ENCODE data around the gene ZDHHC14.
"Not testable (repeated sequence)": the region's sequence is repeated elsewhere in the genome, so short reads cannot be mapped to it uniquely, and the experiment has no call there.

ZDHHC14 gene

DNA sequence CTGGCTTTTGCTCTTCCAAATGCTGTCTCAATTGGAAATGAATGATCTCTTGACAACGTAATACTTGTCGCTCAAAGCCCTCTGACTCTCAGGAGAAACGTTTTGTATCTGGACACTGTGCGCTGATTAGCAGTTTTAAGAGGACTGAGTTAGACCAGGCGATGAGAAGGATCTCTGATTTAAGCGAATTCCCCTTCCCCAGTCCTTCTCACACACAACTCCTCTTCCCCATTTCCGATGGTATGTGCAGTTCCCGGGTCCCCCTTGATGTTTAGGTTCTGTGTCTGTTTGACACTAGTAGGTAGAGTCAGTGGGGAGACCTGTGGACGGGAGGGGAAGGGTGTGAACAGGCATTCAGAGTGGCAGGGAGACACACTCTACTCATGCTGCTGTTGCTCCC lies 2.5 kb downstream of the ZDHHC14 start:
- H3K4me3 ChIP-seq (ENCODE audit: low read depth, low read length): peak overlapping the region; percentile 3
- no peak for TF ChIP-seq POLR2A (IDR thresholded peaks at IDR 0.05; ENCODE audit: extremely low read depth, insufficient read length)
- no peak for TF ChIP-seq MYC (IDR thresholded peaks at IDR 0.05; ENCODE audit: low read depth, low read length)
- TF ChIP-seq, protein P1, sequence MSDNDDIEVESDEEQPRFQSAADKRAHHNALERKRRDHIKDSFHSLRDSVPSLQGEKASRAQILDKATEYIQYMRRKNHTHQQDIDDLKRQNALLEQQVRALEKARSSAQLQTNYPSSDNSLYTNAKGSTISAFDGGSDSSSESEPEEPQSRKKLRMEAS (IDR thresholded peaks at IDR 0.05; ENCODE audit: low read depth, low read length): no peak
- TF ChIP-seq, protein P2, sequence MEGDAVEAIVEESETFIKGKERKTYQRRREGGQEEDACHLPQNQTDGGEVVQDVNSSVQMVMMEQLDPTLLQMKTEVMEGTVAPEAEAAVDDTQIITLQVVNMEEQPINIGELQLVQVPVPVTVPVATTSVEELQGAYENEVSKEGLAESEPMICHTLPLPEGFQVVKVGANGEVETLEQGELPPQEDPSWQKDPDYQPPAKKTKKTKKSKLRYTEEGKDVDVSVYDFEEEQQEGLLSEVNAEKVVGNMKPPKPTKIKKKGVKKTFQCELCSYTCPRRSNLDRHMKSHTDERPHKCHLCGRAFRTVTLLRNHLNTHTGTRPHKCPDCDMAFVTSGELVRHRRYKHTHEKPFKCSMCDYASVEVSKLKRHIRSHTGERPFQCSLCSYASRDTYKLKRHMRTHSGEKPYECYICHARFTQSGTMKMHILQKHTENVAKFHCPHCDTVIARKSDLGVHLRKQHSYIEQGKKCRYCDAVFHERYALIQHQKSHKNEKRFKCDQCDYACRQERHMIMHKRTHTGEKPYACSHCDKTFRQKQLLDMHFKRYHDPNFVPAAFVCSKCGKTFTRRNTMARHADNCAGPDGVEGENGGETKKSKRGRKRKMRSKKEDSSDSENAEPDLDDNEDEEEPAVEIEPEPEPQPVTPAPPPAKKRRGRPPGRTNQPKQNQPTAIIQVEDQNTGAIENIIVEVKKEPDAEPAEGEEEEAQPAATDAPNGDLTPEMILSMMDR (IDR thresholded peaks at IDR 0.05; ENCODE audit: low read depth, low read length): no peak
- no peak for DNase-seq (ENCODE audit: low read depth)

DNA sequence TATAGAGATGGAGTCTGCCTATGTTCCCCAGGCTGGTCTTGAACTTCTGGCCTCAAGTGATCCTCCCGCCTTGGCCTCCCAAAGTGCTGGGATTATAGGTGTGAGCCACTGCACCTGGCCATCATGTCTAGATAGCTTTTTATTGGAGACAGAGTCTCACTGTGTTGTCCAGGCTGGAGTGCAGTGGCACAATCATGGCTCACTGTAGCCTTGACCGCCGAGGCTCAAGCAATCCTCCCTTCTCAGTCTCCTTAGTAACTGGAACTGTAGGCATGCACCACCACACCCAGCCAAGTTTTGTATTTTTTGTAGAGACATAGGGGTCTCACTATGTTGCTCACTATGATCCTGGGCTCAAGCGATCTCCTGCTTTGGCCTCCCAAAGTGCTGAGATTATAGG lies 4.0 kb downstream of the ZDHHC14 start:
- H3K4me3 ChIP-seq (ENCODE audit: low read depth, low read length); DNase-seq (ENCODE audit: low read depth): not testable (repeated sequence)

DNA sequence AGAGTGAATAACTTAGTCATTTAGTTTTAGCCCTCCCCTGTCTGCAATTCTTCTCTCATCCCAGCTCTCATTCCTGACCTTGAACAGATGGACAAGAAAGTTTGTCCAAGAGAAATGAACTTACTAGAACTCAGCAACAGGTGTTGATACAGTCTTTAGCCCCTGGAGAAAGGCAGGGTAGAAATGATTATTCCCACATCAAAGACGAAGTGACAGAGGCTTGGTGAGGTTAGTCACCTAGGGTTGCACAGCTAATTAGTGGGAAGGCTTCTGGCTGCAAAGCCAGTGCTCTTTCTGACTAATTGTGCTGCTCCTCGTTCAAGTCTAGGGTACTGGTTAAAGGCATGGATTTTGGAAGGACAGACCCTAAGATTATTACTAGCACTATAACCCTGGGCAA lies 4.5 kb downstream of the ZDHHC14 start:
- TF ChIP-seq, protein P1 (IDR thresholded peaks at IDR 0.05; ENCODE audit: low read depth, low read length): no peak
- DNase-seq (ENCODE audit: low read depth): no peak
- H3K4me3 ChIP-seq (ENCODE audit: low read depth, low read length): no peak overlapping the region

DNA sequence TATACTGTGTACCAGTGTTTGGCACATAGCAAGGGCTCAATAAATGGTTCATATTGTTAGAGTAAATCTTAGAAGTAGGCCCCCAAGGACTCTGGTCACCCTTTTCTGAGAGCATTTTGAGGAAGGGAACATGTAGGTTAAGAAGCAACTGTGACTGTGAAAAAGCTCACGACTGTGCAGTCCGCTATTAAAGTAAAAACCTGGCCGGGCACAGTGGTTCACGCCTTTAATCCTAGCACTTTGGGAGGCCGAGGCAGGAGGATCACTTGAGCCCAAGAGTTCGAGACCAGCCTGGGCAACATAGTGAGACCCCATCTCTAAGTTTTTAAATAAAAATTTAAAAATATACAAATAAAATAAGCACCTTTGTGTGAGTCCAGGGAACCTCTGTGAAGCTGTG lies 5.0 kb downstream of the ZDHHC14 start:
- TF ChIP-seq, protein P2 (IDR thresholded peaks at IDR 0.05; ENCODE audit: low read depth, low read length): no peak
- TF ChIP-seq POLR2A (IDR thresholded peaks at IDR 0.05; ENCODE audit: extremely low read depth, insufficient read length): no peak
- TF ChIP-seq MYC (IDR thresholded peaks at IDR 0.05; ENCODE audit: low read depth, low read length): no peak
- TF ChIP-seq, protein P1 (IDR thresholded peaks at IDR 0.05; ENCODE audit: low read depth, low read length): no peak
- no peak for DNase-seq (ENCODE audit: low read depth)
- H3K4me3 ChIP-seq (ENCODE audit: low read depth, low read length): no peak overlapping the region

DNA sequence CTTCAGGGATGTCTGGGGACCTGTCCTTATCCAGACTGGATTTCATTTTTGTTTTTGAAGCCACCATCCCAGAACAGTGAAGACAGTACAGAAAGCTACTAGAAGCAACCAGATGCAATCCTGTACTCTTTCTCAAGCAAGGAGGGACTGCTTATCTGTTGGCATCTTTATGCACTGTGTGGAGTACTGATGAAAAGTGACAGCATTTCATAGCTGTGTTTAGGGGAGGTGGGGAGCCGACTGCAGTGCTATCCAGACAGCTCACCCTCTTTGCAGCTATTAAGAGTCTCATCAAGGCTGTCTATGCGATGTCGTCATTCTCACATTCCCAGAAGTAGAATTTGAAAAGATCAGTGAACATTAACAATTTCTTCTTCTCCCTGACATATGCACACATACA lies 5.5 kb downstream of the ZDHHC14 start:
- no peak overlapping the region for H3K4me3 ChIP-seq (ENCODE audit: low read depth, low read length)
- TF ChIP-seq, protein P2 (IDR thresholded peaks at IDR 0.05; ENCODE audit: low read depth, low read length): no peak
- TF ChIP-seq, protein P1 (IDR thresholded peaks at IDR 0.05; ENCODE audit: low read depth, low read length): no peak
- TF ChIP-seq MYC (IDR thresholded peaks at IDR 0.05; ENCODE audit: low read depth, low read length) (no peak), POLR2A (IDR thresholded peaks at IDR 0.05; ENCODE audit: extremely low read depth, insufficient read length) (no peak)
- DNase-seq (ENCODE audit: low read depth): no peak

DNA sequence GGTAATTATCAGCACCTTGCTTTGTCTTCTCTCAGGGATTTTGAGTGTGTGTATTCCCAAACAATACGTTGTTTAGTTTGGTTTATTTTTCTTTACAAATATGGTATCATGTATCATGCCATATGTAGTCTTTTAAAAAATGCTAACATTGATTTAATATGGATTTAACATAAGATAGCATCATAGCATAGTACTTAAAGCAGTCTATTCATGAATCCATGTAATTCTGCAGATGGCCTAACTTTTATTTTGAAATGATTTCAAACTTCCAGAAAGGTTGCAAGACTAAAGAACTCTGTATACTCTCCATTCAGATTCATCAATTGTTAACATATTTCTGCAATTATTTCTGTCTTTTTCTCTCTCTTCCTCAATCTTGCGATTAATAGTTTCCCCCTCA lies 7.9 kb downstream of the ZDHHC14 start:
- H3K4me3 ChIP-seq (ENCODE audit: low read depth, low read length): no peak overlapping the region
- TF ChIP-seq POLR2A (IDR thresholded peaks at IDR 0.05; ENCODE audit: extremely low read depth, insufficient read length): no peak
- TF ChIP-seq, protein P2 (IDR thresholded peaks at IDR 0.05; ENCODE audit: low read depth, low read length): no peak
- TF ChIP-seq MYC (IDR thresholded peaks at IDR 0.05; ENCODE audit: low read depth, low read length): no peak
- TF ChIP-seq, protein P1 (IDR thresholded peaks at IDR 0.05; ENCODE audit: low read depth, low read length): no peak
- DNase-seq (ENCODE audit: low read depth): no peak

DNA sequence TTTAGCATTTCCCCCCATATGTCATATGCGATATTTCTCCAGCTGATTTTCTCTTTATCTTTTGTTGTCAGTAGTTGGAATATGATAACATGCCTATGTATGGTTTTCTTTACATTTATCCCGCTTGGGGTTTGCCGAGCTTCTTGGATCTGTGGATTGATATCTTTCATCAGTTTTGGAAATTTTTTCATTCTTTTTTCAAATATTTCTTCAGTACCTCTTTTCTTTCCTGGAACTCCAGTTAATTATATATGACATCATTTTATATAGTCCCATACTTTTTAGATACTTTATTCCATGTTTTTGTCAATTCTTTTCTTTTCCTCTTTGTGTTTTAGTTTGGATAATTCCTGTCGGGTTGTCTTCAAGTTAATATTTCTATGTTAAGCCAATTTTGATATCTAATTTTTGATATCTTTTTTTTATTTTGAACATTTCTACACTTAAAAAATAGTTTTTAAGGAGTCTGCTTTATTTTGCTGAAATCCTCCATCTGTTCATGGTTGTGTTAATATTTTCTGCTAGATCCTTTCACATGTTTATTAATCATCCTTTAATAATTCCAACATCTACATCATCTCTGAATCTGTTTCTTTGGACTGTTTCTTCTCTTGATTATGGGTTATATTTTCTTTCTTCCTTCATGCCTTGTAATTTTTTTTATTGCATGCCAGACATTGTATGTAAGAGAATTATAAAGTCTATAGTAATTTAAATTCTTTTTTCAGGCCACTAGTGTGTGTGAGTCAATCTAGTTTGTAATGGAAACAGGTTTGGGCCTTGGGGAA lies 9.5 kb downstream of the ZDHHC14 start:
- no peak overlapping the region for H3K4me3 ChIP-seq (ENCODE audit: low read depth, low read length)
- TF ChIP-seq POLR2A (IDR thresholded peaks at IDR 0.05; ENCODE audit: extremely low read depth, insufficient read length) (no peak), MYC (IDR thresholded peaks at IDR 0.05; ENCODE audit: low read depth, low read length) (no peak)
- TF ChIP-seq, protein P2 (IDR thresholded peaks at IDR 0.05; ENCODE audit: low read depth, low read length): no peak
- TF ChIP-seq, protein P1 (IDR thresholded peaks at IDR 0.05; ENCODE audit: low read depth, low read length): no peak
- no peak for DNase-seq (ENCODE audit: low read depth)

Measured in NB4 (cell line).